ENCODE results near the gene DNAH3. TPM values are rescaled to one million over a fixed set of nuclear protein-coding genes. Genes with fewer than 3 reads are reported as not detected.

DNAH3 gene
- total RNA-seq, 1 experiment from 2014 or later = 4.4 TPM

GRCh38 chr16:21128991-21129390 lies 21.7 kb downstream of the DNAH3 start:
- H3K27me3 ChIP-seq (replicated peaks; ENCODE audit: control insufficient read depth, insufficient read depth, low read length) = no peaks in the 10 kb centered on the region
- Mint-ChIP-seq H3K9me3 (ENCODE audit: unreplicated experiment) (no peaks in the 10 kb centered on the region), H3K27ac (ENCODE audit: unreplicated experiment) (no peak overlapping the region), H3K27me3 (ENCODE audit: insufficient read depth, unreplicated experiment) (peaks cover 15% of the 10 kb centered on the region), H3K4me1 (ENCODE audit: low read depth, unreplicated experiment) (no peaks in the 10 kb centered on the region), H3K36me3 (ENCODE audit: insufficient read depth, unreplicated experiment) (no peaks in the 10 kb centered on the region), H3K4me3 (ENCODE audit: unreplicated experiment) (no peak overlapping the region)
- no TSS peak for BruUV-seq (replicated peaks)
- TF ChIP-seq, protein P1, sequence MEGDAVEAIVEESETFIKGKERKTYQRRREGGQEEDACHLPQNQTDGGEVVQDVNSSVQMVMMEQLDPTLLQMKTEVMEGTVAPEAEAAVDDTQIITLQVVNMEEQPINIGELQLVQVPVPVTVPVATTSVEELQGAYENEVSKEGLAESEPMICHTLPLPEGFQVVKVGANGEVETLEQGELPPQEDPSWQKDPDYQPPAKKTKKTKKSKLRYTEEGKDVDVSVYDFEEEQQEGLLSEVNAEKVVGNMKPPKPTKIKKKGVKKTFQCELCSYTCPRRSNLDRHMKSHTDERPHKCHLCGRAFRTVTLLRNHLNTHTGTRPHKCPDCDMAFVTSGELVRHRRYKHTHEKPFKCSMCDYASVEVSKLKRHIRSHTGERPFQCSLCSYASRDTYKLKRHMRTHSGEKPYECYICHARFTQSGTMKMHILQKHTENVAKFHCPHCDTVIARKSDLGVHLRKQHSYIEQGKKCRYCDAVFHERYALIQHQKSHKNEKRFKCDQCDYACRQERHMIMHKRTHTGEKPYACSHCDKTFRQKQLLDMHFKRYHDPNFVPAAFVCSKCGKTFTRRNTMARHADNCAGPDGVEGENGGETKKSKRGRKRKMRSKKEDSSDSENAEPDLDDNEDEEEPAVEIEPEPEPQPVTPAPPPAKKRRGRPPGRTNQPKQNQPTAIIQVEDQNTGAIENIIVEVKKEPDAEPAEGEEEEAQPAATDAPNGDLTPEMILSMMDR (IDR thresholded peaks at IDR 0.05; ENCODE audit: insufficient read depth in 1 of 2, low read depth in 1 of 2, low read length in 1 of 2, severe bottlenecking in 1 of 2, unreplicated experiment in 1 of 2) = no peak
- DNase-seq = no peak
- no peak overlapping the region for H3K4me3 ChIP-seq (ENCODE audit: low read depth, low read length)
- H3K36me3 ChIP-seq (ENCODE audit: control insufficient read depth, insufficient read depth, low read length) = no peaks in the 10 kb centered on the region
- no peaks in the 10 kb centered on the region for H3K9me3 ChIP-seq
- POLR2A ChIA-PET = no interaction called here
- CTCF ChIA-PET = no interaction called here
- no peaks in the 10 kb centered on the region for H3K4me1 ChIP-seq
- intact Hi-C loops (cut with micrococcal nuclease; ENCODE audit: unreplicated experiment) = no loop called here

DNA sequence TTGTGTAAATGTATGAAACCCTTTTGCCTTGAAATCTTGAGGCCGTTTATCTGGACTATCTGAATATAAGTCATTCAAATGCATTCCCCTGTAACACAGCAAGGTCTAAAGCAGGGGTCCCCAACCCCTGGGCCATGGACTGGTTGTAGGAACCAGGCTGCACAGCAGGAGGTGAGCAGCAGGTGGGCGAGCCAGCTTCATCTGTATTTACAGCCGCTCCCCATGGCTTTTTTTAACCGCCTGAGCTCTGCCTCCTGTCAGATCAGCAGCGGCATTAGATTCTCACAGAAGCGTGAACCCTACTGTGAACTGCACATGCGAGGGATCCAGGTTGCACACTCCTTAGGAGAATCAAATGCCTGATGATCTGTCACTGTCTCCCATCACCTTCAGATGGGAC lies 24.1 kb downstream of the DNAH3 start:
- Histone ChIP-seq H3K27me3 (replicated peaks; ENCODE audit: control insufficient read depth, insufficient read depth, low read length) (no peaks in the 10 kb centered on the region), H3K9me3 (no peaks in the 10 kb centered on the region), H3K4me1 (no peaks in the 10 kb centered on the region), H3K4me3 (ENCODE audit: low read depth, low read length) (no peak overlapping the region), H3K36me3 (ENCODE audit: control insufficient read depth, insufficient read depth, low read length) (no peaks in the 10 kb centered on the region)
- Mint-ChIP-seq H3K4me3 (ENCODE audit: unreplicated experiment) (no peak overlapping the region), H3K36me3 (ENCODE audit: insufficient read depth, unreplicated experiment) (no peaks in the 10 kb centered on the region), H3K9me3 (ENCODE audit: unreplicated experiment) (no peaks in the 10 kb centered on the region), H3K4me1 (ENCODE audit: low read depth, unreplicated experiment) (no peaks in the 10 kb centered on the region), H3K27ac (ENCODE audit: unreplicated experiment) (no peak overlapping the region), H3K27me3 (ENCODE audit: insufficient read depth, unreplicated experiment) (peaks cover 13% of the 10 kb centered on the region)
- TF ChIP-seq, protein P1 (IDR thresholded peaks at IDR 0.05; ENCODE audit: insufficient read depth in 1 of 2, low read depth in 1 of 2, low read length in 1 of 2, severe bottlenecking in 1 of 2, unreplicated experiment in 1 of 2) = no peak
- ChIA-PET CTCF (no interaction called here), POLR2A (no interaction called here)
- intact Hi-C loops (cut with micrococcal nuclease; ENCODE audit: unreplicated experiment) = no loop called here
- no TSS peak for BruUV-seq (replicated peaks)
- no peak for DNase-seq

- intact Hi-C loops (cut with micrococcal nuclease; ENCODE audit: unreplicated experiment) = no loop called here
- Mint-ChIP-seq H3K4me1 (ENCODE audit: low read depth, unreplicated experiment) (no peaks in the 10 kb centered on the region), H3K27ac (ENCODE audit: unreplicated experiment) (no peak overlapping the region), H3K36me3 (ENCODE audit: insufficient read depth, unreplicated experiment) (no peaks in the 10 kb centered on the region), H3K27me3 (ENCODE audit: insufficient read depth, unreplicated experiment) (peaks cover 6% of the 10 kb centered on the region), H3K4me3 (ENCODE audit: unreplicated experiment) (no peak overlapping the region), H3K9me3 (ENCODE audit: unreplicated experiment) (no peaks in the 10 kb centered on the region)
- H3K36me3 ChIP-seq (ENCODE audit: control insufficient read depth, insufficient read depth, low read length) = no peaks in the 10 kb centered on the region
- BruUV-seq (replicated peaks) = no TSS peak
- CTCF ChIA-PET = no interaction called here
- TF ChIP-seq, protein P1 (IDR thresholded peaks at IDR 0.05; ENCODE audit: insufficient read depth in 1 of 2, low read depth in 1 of 2, low read length in 1 of 2, severe bottlenecking in 1 of 2, unreplicated experiment in 1 of 2) = no peak
- H3K9me3 ChIP-seq = no peaks in the 10 kb centered on the region
- H3K4me1 ChIP-seq = no peaks in the 10 kb centered on the region
- POLR2A ChIA-PET = no interaction called here
- H3K4me3 ChIP-seq (ENCODE audit: low read depth, low read length) = no peak overlapping the region
- no peak for DNase-seq
- no peaks in the 10 kb centered on the region for H3K27me3 ChIP-seq (replicated peaks; ENCODE audit: control insufficient read depth, insufficient read depth, low read length)
These were observed 25.5 kb downstream of the DNAH3 start for GRCh38 chr16:21125191-21125590.

Data from Caco-2 (cell line).